Bronchial epithelial cell (primary cell): Measurements from ENCODE around the gene FMNL1. TPM values are rescaled to one million over a fixed set of nuclear protein-coding genes. Genes with fewer than 3 reads are reported as not detected.

ENCODE experiments used
- DNase-seq: peaks from one replicate; pipeline ENCODE4 v3.0.0-alpha.2; 2010; ENCODE audit warnings: low read depth
- FAIRE-seq: peaks from 2 replicates; lab custom pipeline; 2011; peaks lifted over from hg19 to GRCh38; lab: Jason Lieb, UNC
- H3K27me3 ChIP-seq: 2 replicates; pipeline ENCODE4 v1.5.1; 2011; ENCODE audit warnings: low read length; ENCODE audit not compliant: control insufficient read depth, insufficient read depth
- H3K36me3 ChIP-seq: 2 replicates; pipeline ENCODE4 v1.5.1; 2011; ENCODE audit warnings: low read length; ENCODE audit not compliant: control insufficient read depth, insufficient read depth
- H3K4me3 ChIP-seq: 2 replicates; pipeline ENCODE4 v1.5.1; 2011; ENCODE audit warnings: mild to moderate bottlenecking, low read depth, low read length, control low read depth
- total RNA-seq: library from RNA; depleted of rRNA; stranded (reverse); fragments of >200 nt; gene quantifications from 2 replicates; pipeline ENCODE4 v1.2.1, GENCODE V29; 2014
- TF ChIP-seq, protein P1 (sequence below): IDR thresholded peaks from 2 replicates; pipeline ENCODE4 v1.5.1; 2011; ENCODE audit warnings: mild to moderate bottlenecking, moderate library complexity, low read length, control low read depth, inconsistent platforms; ENCODE audit not compliant: insufficient read depth, severe bottlenecking

FMNL1 gene
- total RNA-seq, 1 donor from 2014 or later: 0.53 TPM

DNA sequence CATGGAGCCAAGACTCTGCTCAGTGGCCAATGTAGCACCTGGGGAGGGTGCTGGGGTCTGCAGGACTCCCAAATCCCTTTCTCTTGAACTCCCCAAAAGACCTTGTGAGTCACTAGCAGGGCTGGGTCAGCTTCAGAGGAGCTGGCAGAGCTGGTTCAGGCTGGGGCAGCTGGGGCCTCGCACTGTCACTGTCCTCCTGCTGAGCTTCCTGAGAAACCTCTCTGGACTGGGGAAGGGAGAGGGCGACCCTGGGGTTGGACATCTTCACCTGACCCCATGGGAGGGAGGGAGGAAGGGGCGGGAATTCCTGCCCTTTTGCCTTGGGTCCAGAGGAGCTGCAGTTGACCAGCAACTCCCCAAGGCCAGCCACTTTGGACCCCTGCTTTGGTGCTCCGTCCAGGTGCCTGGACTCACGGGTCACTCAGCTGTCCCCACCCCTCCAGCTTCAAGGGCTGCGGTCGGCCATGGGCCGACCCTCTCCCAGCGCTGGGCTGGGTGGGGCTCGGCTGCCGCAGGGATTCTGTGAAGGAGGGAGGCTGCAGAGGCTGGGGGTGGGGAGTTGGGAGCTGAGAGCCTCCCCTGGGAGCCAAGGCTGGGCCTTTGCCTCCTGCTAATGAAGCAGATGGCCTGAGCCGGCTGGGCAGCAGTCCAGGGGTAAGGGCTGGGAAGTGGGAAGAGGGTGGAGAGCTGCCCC, 9.2 kb downstream of the FMNL1 start:
- TF ChIP-seq, protein P1, sequence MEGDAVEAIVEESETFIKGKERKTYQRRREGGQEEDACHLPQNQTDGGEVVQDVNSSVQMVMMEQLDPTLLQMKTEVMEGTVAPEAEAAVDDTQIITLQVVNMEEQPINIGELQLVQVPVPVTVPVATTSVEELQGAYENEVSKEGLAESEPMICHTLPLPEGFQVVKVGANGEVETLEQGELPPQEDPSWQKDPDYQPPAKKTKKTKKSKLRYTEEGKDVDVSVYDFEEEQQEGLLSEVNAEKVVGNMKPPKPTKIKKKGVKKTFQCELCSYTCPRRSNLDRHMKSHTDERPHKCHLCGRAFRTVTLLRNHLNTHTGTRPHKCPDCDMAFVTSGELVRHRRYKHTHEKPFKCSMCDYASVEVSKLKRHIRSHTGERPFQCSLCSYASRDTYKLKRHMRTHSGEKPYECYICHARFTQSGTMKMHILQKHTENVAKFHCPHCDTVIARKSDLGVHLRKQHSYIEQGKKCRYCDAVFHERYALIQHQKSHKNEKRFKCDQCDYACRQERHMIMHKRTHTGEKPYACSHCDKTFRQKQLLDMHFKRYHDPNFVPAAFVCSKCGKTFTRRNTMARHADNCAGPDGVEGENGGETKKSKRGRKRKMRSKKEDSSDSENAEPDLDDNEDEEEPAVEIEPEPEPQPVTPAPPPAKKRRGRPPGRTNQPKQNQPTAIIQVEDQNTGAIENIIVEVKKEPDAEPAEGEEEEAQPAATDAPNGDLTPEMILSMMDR: no peak
- Histone ChIP-seq H3K27me3 (no peaks in the 10 kb centered on the region), H3K36me3 (no peaks in the 10 kb centered on the region), H3K4me3 (no peak overlapping the region)
- no peak for FAIRE-seq
- peak; percentile 56 for DNase-seq

DNA sequence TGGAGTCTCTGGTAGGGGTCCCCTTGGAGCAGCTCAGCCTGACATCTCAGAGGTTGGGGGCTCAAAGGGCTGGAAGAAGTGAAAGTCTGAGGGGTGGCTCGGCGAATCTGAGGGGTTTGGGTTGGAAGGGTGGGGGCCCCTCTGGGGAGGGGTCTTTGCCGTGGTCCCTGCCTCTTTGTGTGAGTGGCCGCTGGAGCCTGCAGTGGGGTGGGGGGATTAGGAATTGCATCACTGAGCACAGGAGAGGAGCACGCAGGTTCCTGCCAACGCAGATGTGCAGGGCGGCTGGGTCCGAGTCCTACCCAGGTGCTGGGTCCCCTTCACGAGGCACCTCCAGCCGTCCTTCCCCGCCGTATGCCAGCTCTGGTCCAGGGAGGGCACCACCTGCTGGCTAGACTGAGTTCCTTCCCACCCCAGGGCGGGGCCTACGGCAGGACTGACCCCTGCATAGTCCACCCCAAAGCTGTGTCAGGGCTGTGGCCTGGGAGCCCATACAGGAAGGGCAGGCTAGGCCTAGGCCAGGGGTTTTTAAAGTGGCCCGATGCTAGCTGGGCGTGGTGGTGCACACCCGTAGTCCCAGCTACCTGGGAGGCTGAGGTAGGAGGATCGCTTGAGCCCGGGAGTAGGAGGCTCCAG, 9.9 kb downstream of the FMNL1 start:
- Histone ChIP-seq H3K27me3 (no peaks in the 10 kb centered on the region), H3K4me3 (no peak overlapping the region), H3K36me3 (no peaks in the 10 kb centered on the region)
- TF ChIP-seq, protein P1: peak; percentile 36
- FAIRE-seq: no peak
- no peak for DNase-seq

DNA sequence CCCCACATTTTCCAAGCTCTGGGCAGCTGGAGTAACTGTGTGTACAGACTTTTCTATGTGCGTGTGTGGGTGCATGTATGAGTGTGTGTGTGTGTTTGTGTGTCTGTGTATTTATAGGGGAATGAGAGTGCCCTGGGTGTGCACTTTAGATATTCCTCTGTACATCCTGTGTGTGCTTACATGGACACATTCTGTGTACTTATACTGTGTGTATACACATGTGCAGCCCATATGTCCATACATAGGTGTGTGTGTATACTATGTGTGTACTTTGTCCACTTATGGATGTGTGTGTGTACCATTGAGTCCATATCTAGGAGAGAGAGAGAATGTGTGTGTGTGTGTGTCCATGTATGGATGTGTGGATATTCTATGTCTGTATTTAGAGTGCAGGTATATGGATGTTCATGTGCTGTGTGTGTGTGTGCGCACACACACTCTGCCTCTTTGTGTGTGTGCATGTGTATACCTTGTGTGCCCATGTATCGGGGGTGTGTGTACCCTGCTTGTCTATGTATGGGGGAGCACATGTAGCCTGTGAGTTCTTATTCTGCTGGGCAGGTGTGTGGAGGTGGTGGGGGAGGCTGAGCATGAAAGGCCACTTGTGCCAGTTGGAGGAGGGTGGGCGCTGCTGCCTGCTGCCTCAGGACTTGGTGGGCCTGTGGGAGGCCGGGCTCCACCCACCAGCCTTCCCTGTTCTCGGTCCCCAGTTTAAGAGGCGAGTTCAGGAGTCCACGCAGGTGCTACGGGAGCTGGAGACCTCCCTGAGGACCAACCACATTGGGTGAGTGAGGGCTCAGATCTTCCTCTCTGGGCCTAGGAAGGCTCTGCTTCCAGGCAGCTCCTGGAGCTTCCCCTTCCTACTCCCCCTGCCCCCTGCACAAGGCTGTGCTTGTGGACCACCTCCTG, 11.1 kb downstream of the FMNL1 start:
- H3K36me3 ChIP-seq: no peaks in the 10 kb centered on the region
- FAIRE-seq (no peak), DNase-seq (no peak)
- no peaks in the 10 kb centered on the region for H3K27me3 ChIP-seq
- no peak overlapping the region for H3K4me3 ChIP-seq
- TF ChIP-seq, protein P1: no peak

DNA sequence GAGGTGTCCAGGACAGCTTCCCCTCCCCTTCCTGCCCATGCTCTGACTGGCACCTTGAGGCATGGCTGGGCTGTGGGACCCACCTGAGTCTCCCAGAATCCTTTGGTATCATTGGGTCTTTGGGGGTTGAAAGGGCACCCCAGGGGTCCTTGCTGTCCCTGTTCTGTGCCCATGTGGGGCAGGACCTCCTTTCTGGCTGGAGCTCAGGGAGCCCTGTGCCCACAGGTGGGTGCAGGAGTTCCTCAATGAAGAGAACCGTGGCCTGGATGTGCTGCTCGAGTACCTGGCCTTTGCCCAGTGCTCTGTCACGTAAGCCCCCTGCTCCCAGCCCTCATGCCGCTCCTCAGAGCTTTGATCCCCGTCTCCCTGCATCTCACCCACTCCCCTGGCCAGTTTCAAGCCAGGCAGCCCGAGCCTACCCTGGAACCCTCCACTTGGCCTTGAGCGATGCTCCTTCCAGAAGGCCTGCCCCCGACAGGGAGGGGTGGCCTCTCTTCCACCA, 11.8 kb downstream of the FMNL1 start:
- H3K27me3 ChIP-seq: no peaks in the 10 kb centered on the region
- FAIRE-seq (no peak), DNase-seq (no peak)
- H3K4me3 ChIP-seq: no peak overlapping the region
- TF ChIP-seq, protein P1: no peak
- H3K36me3 ChIP-seq: no peaks in the 10 kb centered on the region

DNA sequence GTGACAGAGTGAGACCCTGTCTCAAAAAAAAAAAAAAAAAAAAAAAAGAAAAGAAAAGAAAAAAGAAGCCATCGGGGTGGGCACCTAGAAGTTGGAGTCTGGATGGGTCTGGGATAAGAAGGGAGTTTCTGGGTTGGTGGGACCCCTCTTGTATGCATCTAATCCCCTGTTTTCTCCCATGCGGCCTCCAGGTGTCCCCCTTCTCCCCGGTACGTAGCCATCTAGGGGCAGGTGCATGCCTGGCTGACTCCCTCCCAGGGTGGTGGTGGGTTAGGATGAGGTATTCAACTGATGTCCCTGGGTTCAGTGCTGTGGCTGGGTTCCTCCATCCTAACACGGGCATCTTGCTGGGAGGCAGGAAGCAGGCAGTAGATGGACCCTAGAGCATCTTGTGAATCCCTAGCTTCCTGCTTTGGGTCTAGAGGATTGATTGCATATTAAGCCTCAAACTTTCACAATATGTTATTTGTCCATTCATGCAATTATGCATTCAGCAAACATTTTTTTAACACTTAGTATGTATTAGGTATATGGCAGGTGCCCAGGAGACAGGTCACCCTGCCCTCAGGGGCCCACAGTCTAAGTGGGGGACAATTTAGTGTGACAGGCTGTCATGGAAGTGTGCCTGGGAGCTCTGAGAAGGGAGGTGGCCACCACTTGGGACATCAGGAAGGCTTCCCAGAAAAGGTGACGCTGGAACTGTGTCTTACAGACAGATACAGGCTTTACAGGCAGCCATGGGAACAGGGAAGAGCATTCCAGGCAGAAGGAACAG, 13.1 kb downstream of the FMNL1 start:
- no peaks in the 10 kb centered on the region for H3K36me3 ChIP-seq
- DNase-seq (no peak), FAIRE-seq (no peak)
- H3K4me3 ChIP-seq: no peak overlapping the region
- TF ChIP-seq, protein P1: peak; percentile 42
- H3K27me3 ChIP-seq: no peaks in the 10 kb centered on the region
